PC-3 (cell line): ENCODE results near the gene TXNL4B. TPM values are rescaled to one million over a fixed set of nuclear protein-coding genes. Genes with fewer than 3 reads are reported as not detected.
"Not testable (repeated sequence)": the region's sequence is repeated elsewhere in the genome, so short reads cannot be mapped to it uniquely, and the experiment has no call there.

Experiments
- ATAC-seq: fragments of 200-7000 bp; cut with Tn5 transposase; 2 replicates; pipeline ENCODE4 v1.9.1; 2020; ENCODE audit warnings: mild to moderate bottlenecking, moderate library complexity
- BruUV-seq: library from RNA; stranded (reverse); fragments of 400-500 nt; replicated peaks from 2 replicates; lab custom pipeline; 2021; lab: Mats Ljungman, UMichigan
- CTCF ChIA-PET: fragments of 300-600 bp; sonication (Branson Sonifier 250); formaldehyde crosslinking; loops from one replicate; lab custom pipeline; 2022; ENCODE audit warnings: antibody characterized with exemption; lab: Charles Lee
- POLR2A ChIA-PET: fragments of 300-600 bp; sonication (Branson Sonifier 250); formaldehyde crosslinking; loops from one replicate; lab custom pipeline; 2022; ENCODE audit warnings: antibody characterized with exemption; ENCODE audit not compliant: unreplicated experiment; lab: Charles Lee
- DNase-seq: peaks from one replicate; pipeline ENCODE4 v3.0.0-alpha.2; 2015
- H2AFZ ChIP-seq: fragments of 300-600 bp; sonication (generic); 2 replicates; pipeline ENCODE4 v1.6.0; 2016; ENCODE audit warnings: antibody characterized with exemption, low read length
- H3F3A ChIP-seq: fragments of 300-600 bp; sonication (generic); one replicate; pipeline ENCODE4 v1.6.0; 2017; ENCODE audit warnings: antibody characterized with exemption, low read length, control low read depth, mild to moderate bottlenecking; ENCODE audit not compliant: unreplicated experiment
- H3K27ac ChIP-seq: fragments of 300-600 bp; sonication (generic); 2 replicates; pipeline ENCODE4 v1.5.1; 2016; ENCODE audit warnings: mild to moderate bottlenecking, low read length
- H3K27me3 ChIP-seq: fragments of 300-600 bp; sonication (generic); 2 replicates; pipeline ENCODE4 v1.6.1; 2016; ENCODE audit warnings: low read length, mixed read lengths
- H3K36me3 ChIP-seq: fragments of 300-600 bp; sonication (generic); 2 replicates; pipeline ENCODE4 v1.6.1; 2016; ENCODE audit warnings: low read depth, mixed run types, low read length, mixed read lengths
- H3K4me1 ChIP-seq: fragments of 300-600 bp; sonication (generic); 2 replicates; pipeline ENCODE4 v1.5.1; 2016; ENCODE audit warnings: low read length; ENCODE audit not compliant: insufficient read depth
- H3K4me2 ChIP-seq: fragments of 300-600 bp; sonication (generic); 2 replicates; pipeline ENCODE4 v1.6.0; 2016; ENCODE audit warnings: low read length
- H3K4me3 ChIP-seq: fragments of 300-600 bp; sonication (generic); 2 replicates; pipeline ENCODE4 v1.5.1; 2016; ENCODE audit warnings: mild to moderate bottlenecking, low read length, mixed read lengths
- H3K79me2 ChIP-seq: fragments of 300-600 bp; sonication (generic); 2 replicates; pipeline ENCODE4 v1.6.1; 2017; ENCODE audit warnings: low read length, mixed read lengths
- H3K9ac ChIP-seq: fragments of 300-600 bp; sonication (generic); 2 replicates; pipeline ENCODE4 v1.6.0; 2016; ENCODE audit warnings: mild to moderate bottlenecking, low read length
- H3K9me2 ChIP-seq: fragments of 300-600 bp; sonication (generic); replicated peaks from 2 replicates; pipeline ENCODE4 v1.6.1; 2016; ENCODE audit warnings: mixed run types, low read length, mixed read lengths
- H3K9me3 ChIP-seq: fragments of 300-600 bp; sonication (generic); 2 replicates; pipeline ENCODE4 v1.6.1; 2016; ENCODE audit warnings: low read length, mixed read lengths
- H4K20me1 ChIP-seq: fragments of 300-600 bp; sonication (generic); 2 replicates; pipeline ENCODE4 v1.6.1; 2016; ENCODE audit warnings: low read length, mixed read lengths
- EZH2 ChIP-seq: fragments of 300-600 bp; sonication (generic); IDR thresholded peaks from one replicate; pipeline ENCODE4 v1.6.1; 2017; ENCODE audit warnings: antibody characterized with exemption, mild to moderate bottlenecking, low read length; ENCODE audit not compliant: unreplicated experiment
- EZH2phosphoT487 ChIP-seq: fragments of 300-600 bp; sonication (generic); IDR thresholded peaks from 2 replicates; pipeline ENCODE4 v1.6.1; 2018; ENCODE audit warnings: mild to moderate bottlenecking, antibody characterized with exemption, low read length, borderline replicate concordance
- intact Hi-C: fragments of 100-400 bp; cut with micrococcal nuclease; formaldehyde crosslinking; loops from 2 replicates; pipeline ENCODE4 v1.9.0; 2023
- total RNA-seq: library from RNA; depleted of rRNA; stranded (reverse); fragments of >200 nt; gene quantifications from 2 replicates; pipeline ENCODE4 v1.2.3, GENCODE V29; 2014
- TF ChIP-seq, protein P1 (sequence below): fragments of 300-600 bp; sonication (generic); conservative IDR thresholded peaks from 2 replicates; pipeline ENCODE4 v1.5.1; 2017; ENCODE audit warnings: antibody characterized with exemption, low read depth, mild to moderate bottlenecking, low read length

TXNL4B gene
- total RNA-seq, 1 experiment from 2014 or later = 9.6 TPM

DNA sequence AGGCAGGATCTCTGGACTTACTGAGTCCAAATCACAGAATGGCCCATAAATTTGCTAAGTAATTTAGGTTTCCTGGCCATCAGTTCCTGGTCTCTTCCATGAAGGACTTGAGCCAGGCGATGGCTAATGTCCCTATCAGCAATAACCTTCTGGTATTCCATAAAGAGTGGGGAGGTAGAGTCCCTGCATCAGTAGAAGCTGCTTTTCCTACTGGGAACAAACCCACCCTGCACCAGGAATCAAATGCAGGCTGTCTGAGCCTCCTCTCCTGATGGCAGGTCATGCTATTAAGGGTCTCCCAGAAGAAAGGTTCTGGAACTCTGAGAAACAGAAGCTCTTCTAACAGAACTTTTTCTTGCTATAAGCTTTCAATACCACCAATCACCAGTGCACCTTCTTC is 31.9 kb downstream of the TXNL4B start:
- Histone ChIP-seq H3K4me2 (no peak overlapping the region), H3K27me3 (peaks cover 6% of the 10 kb centered on the region; the same call in 1 of the 2 replicates), H3K9ac (no peak overlapping the region), H3K9me3 (no peaks in the 10 kb centered on the region), H3K9me2 (no peaks in the 10 kb centered on the region), H4K20me1 (no peaks in the 10 kb centered on the region), H3K4me1 (no peaks in the 10 kb centered on the region), H2AFZ (no peak overlapping the region), H3K4me3 (no peak overlapping the region), H3K79me2 (no peaks in the 10 kb centered on the region), H3K36me3 (no peaks in the 10 kb centered on the region), H3K27ac (no peak overlapping the region), H3F3A (no peaks in the 10 kb centered on the region)
- TF ChIP-seq EZH2 (no peak), EZH2phosphoT487 (no peak)
- TF ChIP-seq, protein P1, sequence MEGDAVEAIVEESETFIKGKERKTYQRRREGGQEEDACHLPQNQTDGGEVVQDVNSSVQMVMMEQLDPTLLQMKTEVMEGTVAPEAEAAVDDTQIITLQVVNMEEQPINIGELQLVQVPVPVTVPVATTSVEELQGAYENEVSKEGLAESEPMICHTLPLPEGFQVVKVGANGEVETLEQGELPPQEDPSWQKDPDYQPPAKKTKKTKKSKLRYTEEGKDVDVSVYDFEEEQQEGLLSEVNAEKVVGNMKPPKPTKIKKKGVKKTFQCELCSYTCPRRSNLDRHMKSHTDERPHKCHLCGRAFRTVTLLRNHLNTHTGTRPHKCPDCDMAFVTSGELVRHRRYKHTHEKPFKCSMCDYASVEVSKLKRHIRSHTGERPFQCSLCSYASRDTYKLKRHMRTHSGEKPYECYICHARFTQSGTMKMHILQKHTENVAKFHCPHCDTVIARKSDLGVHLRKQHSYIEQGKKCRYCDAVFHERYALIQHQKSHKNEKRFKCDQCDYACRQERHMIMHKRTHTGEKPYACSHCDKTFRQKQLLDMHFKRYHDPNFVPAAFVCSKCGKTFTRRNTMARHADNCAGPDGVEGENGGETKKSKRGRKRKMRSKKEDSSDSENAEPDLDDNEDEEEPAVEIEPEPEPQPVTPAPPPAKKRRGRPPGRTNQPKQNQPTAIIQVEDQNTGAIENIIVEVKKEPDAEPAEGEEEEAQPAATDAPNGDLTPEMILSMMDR = no peak
- ChIA-PET CTCF (no interaction called here), POLR2A (no interaction called here)
- intact Hi-C loops = no loop called here
- DNase-seq = no peak
- no TSS peak for BruUV-seq
- no peak for ATAC-seq

DNA sequence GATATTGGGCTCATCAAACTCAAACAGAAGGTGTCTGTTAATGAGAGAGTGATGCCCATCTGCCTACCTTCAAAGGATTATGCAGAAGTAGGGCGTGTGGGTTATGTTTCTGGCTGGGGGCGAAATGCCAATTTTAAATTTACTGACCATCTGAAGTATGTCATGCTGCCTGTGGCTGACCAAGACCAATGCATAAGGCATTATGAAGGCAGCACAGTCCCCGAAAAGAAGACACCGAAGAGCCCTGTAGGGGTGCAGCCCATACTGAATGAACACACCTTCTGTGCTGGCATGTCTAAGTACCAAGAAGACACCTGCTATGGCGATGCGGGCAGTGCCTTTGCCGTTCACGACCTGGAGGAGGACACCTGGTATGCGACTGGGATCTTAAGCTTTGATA is 33.0 kb downstream of the TXNL4B start:
- intact Hi-C loops = no loop called here
- no peaks in the 10 kb centered on the region for H4K20me1 ChIP-seq
- H3K79me2 ChIP-seq = no peaks in the 10 kb centered on the region
- H3K9me3 ChIP-seq = no peaks in the 10 kb centered on the region
- no peak overlapping the region for H3K27ac ChIP-seq
- no peaks in the 10 kb centered on the region for H3K9me2 ChIP-seq
- peaks cover 13% of the 10 kb centered on the region for H3K27me3 ChIP-seq
- BruUV-seq = no TSS peak
- no peaks in the 10 kb centered on the region for H3F3A ChIP-seq
- H3K36me3 ChIP-seq = no peaks in the 10 kb centered on the region
- no peak overlapping the region for H3K4me3 ChIP-seq
- ATAC-seq (no peak), DNase-seq (no peak)
- TF ChIP-seq, protein P1 = no peak
- TF ChIP-seq EZH2 (no peak), EZH2phosphoT487 (no peak)
- H3K4me2 ChIP-seq = no peak overlapping the region
- no peaks in the 10 kb centered on the region for H3K4me1 ChIP-seq
- POLR2A ChIA-PET = no interaction called here
- no peak overlapping the region for H2AFZ ChIP-seq
- CTCF ChIA-PET = no interaction called here
- no peak overlapping the region for H3K9ac ChIP-seq

DNA sequence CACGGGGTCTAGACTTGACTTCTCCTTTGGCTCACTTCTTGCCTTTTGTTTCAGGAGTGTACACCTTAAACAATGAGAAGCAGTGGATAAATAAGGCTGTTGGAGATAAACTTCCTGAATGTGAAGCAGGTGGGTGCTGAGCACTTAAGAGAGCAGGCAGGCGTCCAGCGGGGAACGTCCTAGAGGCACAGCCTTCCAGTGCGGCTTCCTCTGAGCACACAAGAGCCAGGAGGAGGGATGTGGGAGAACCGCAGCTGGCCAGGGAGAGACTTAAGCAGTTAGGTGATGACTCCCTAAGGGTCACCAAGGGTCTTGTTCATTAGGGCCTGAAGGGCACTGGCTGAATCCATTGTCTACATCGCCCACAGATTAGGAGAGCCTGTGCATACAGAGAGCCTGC is 34.4 kb downstream of the TXNL4B start:
- BruUV-seq, H3K4me1 ChIP-seq, H3K9ac ChIP-seq, H3K4me3 ChIP-seq, H3K79me2 ChIP-seq, intact Hi-C loops, H3K36me3 ChIP-seq, H3K9me2 ChIP-seq, POLR2A ChIA-PET, ATAC-seq, H2AFZ ChIP-seq, H3K27ac ChIP-seq, H3K9me3 ChIP-seq, CTCF ChIA-PET, H3F3A ChIP-seq, H3K4me2 ChIP-seq, DNase-seq, H4K20me1 ChIP-seq: not testable (repeated sequence)
- peaks cover 15% of the 10 kb centered on the region for H3K27me3 ChIP-seq

- H3K4me3 ChIP-seq, ATAC-seq, H3K4me2 ChIP-seq, DNase-seq, H3K27ac ChIP-seq, POLR2A ChIA-PET, H4K20me1 ChIP-seq, intact Hi-C loops, CTCF ChIA-PET, H3F3A ChIP-seq, H3K9me3 ChIP-seq, H3K4me1 ChIP-seq, H3K36me3 ChIP-seq, H2AFZ ChIP-seq, BruUV-seq, H3K9ac ChIP-seq, H3K9me2 ChIP-seq, H3K79me2 ChIP-seq: not testable (repeated sequence)
- H3K27me3 ChIP-seq = peaks cover 19% of the 10 kb centered on the region
These were observed 36.1 kb downstream of the TXNL4B start for GRCh38 chr16:72057313-72057712.
